RWPE2 (cell line): ENCODE data around the gene TYW5.

Experiments used
- ATAC-seq: fragments of 200-7000 bp; cut with Tn5 transposase; 3 replicates; pipeline ENCODE4 v1.9.1; 2021; ENCODE audit warnings: low read depth
- DNase-seq: peaks from one replicate; pipeline ENCODE4 v3.0.0-alpha.2; 2020; ENCODE audit warnings: low spot score
- H3K27ac ChIP-seq: fragments of 450-650 bp; 2 replicates; pipeline ENCODE4 v1.5.1; 2017; ENCODE audit warnings: mild to moderate bottlenecking; ENCODE audit not compliant: poor library complexity, severe bottlenecking
- H3K27me3 ChIP-seq: fragments of 250-450 bp; sonication (Bioruptor Pico); 2 replicates; pipeline ENCODE4 v1.5.1; 2021; ENCODE audit warnings: mild to moderate bottlenecking, moderate library complexity; ENCODE audit not compliant: insufficient read depth, poor library complexity, severe bottlenecking
- H3K36me3 ChIP-seq: fragments of 250-450 bp; sonication (Bioruptor Pico); 2 replicates; pipeline ENCODE4 v1.5.1; 2020; ENCODE audit warnings: low read depth, mild to moderate bottlenecking, moderate library complexity
- H3K4me1 ChIP-seq: fragments of 250-450 bp; sonication (Bioruptor Pico); 2 replicates; pipeline ENCODE4 v1.5.1; 2021; ENCODE audit warnings: mild to moderate bottlenecking, moderate library complexity; ENCODE audit not compliant: insufficient read depth, poor library complexity, severe bottlenecking
- H3K4me3 ChIP-seq: fragments of 250-450 bp; sonication (Bioruptor Pico); 2 replicates; pipeline ENCODE4 v1.5.1; 2021; ENCODE audit warnings: mild to moderate bottlenecking, moderate library complexity; ENCODE audit not compliant: severe bottlenecking
- H3K9me3 ChIP-seq: fragments of 250-450 bp; sonication (Bioruptor Pico); 2 replicates; pipeline ENCODE4 v1.5.1; 2021; ENCODE audit warnings: mild to moderate bottlenecking, moderate library complexity; ENCODE audit not compliant: severe bottlenecking
- CTCF ChIP-seq: fragments of 450-650 bp; IDR thresholded peaks from one replicate; pipeline ENCODE4 v1.5.1; 2017; ENCODE audit warnings: mild to moderate bottlenecking, moderate library complexity; ENCODE audit not compliant: poor library complexity, severe bottlenecking

Gene TYW5

GRCh38 chr2:199997296-199997695 lies 42.0 kb upstream of the TYW5 start:
- no peaks in the 10 kb centered on the region for H3K36me3 ChIP-seq
- H3K4me1 ChIP-seq = no peaks in the 10 kb centered on the region
- no peaks in the 10 kb centered on the region for H3K27me3 ChIP-seq
- ATAC-seq = no peak
- no peak for DNase-seq
- H3K4me3 ChIP-seq = no peak overlapping the region
- no peak for TF ChIP-seq CTCF
- H3K27ac ChIP-seq = no peak overlapping the region
- no peaks in the 10 kb centered on the region for H3K9me3 ChIP-seq

GRCh38 chr2:199994896-199995295 lies 39.6 kb upstream of the TYW5 start:
- Histone ChIP-seq H3K36me3 (no peaks in the 10 kb centered on the region), H3K4me1 (no peaks in the 10 kb centered on the region), H3K27ac (no peak overlapping the region), H3K27me3 (no peaks in the 10 kb centered on the region), H3K9me3 (no peaks in the 10 kb centered on the region), H3K4me3 (no peak overlapping the region)
- DNase-seq (no peak), ATAC-seq (no peak)
- TF ChIP-seq CTCF = no peak

- H3K4me3 ChIP-seq = no peak overlapping the region
- H3K27me3 ChIP-seq = no peaks in the 10 kb centered on the region
- H3K36me3 ChIP-seq = no peaks in the 10 kb centered on the region
- no peak overlapping the region for H3K27ac ChIP-seq
- H3K9me3 ChIP-seq = no peaks in the 10 kb centered on the region
- DNase-seq = no peak
- TF ChIP-seq CTCF = no peak
- H3K4me1 ChIP-seq = no peaks in the 10 kb centered on the region
- no peak for ATAC-seq
These were observed 39.1 kb upstream of the TYW5 start for GRCh38 chr2:199994371-199994770.

GRCh38 chr2:199992296-199992695 lies 37.0 kb upstream of the TYW5 start:
- Histone ChIP-seq H3K27me3 (no peaks in the 10 kb centered on the region), H3K9me3 (no peaks in the 10 kb centered on the region), H3K4me1 (no peaks in the 10 kb centered on the region), H3K36me3 (no peaks in the 10 kb centered on the region), H3K27ac (no peak overlapping the region), H3K4me3 (no peak overlapping the region)
- TF ChIP-seq CTCF = no peak
- no peak for ATAC-seq
- DNase-seq = no peak

- Histone ChIP-seq H3K27me3 (no peaks in the 10 kb centered on the region), H3K36me3 (no peaks in the 10 kb centered on the region), H3K4me1 (no peaks in the 10 kb centered on the region), H3K4me3 (no peak overlapping the region), H3K9me3 (no peaks in the 10 kb centered on the region), H3K27ac (no peak overlapping the region)
- ATAC-seq (no peak), DNase-seq (no peak)
- no peak for TF ChIP-seq CTCF
These were observed 36.4 kb upstream of the TYW5 start for GRCh38 chr2:199991691-199992090.
